Keratinocyte (primary cell): ENCODE measurements around the gene ZNF526. TPM values are rescaled to one million over a fixed set of nuclear protein-coding genes. Genes with fewer than 3 reads are reported as not detected.

Experiments used
- DNase-seq: peaks from one replicate; pipeline ENCODE4 v3.0.0-alpha.2; 2011; ENCODE audit warnings: low read depth, missing footprints, low spot score
- FAIRE-seq: peaks from 2 replicates; lab custom pipeline; 2011; peaks lifted over from hg19 to GRCh38; lab: Jason Lieb, UNC
- H2AFZ ChIP-seq: 2 replicates; pipeline ENCODE4 v1.6.0; 2012; ENCODE audit warnings: low read length, control low read depth, inconsistent platforms; ENCODE audit not compliant: control insufficient read depth
- H3K27ac ChIP-seq: 2 replicates; pipeline ENCODE4 v1.5.1; 2011; ENCODE audit warnings: low read length; ENCODE audit not compliant: control insufficient read depth, insufficient read depth
- H3K27me3 ChIP-seq: 3 replicates; pipeline ENCODE4 v1.6.0; 2011; ENCODE audit warnings: low read length; ENCODE audit not compliant: control insufficient read depth, insufficient read depth; ENCODE audit errors: extremely low read depth
- H3K36me3 ChIP-seq, 2 experiments: 2 replicates in 1 of 2; 3 replicates in 1 of 2; pipeline ENCODE4 v1.5.1; 2011; ENCODE audit warnings: low read length in 2 of 2, mild to moderate bottlenecking in 1 of 2; ENCODE audit not compliant: control insufficient read depth in 2 of 2, insufficient read depth in 2 of 2; ENCODE audit errors: extremely low read depth in 1 of 2
- H3K4me1 ChIP-seq: 3 replicates; pipeline ENCODE4 v1.5.1; 2011; ENCODE audit warnings: low read length; ENCODE audit not compliant: control insufficient read depth, insufficient read depth; ENCODE audit errors: extremely low read depth
- H3K4me2 ChIP-seq: 3 replicates; pipeline ENCODE4 v1.6.0; 2011; ENCODE audit warnings: low read depth, low read length; ENCODE audit not compliant: control insufficient read depth, insufficient read depth; ENCODE audit errors: extremely low read depth
- H3K4me3 ChIP-seq, 3 experiments: fragments of 200-600 bp in 1 of 3; sonication (generic) in 1 of 3; 2 replicates in 2 of 3; 3 replicates in 1 of 3; pipeline ENCODE4 v1.5.1; 2011 to 2016; ENCODE audit warnings: low read length in 3 of 3, mild to moderate bottlenecking in 3 of 3, control low read depth in 2 of 3, inconsistent platforms in 1 of 3, low read depth in 1 of 3, mixed read lengths in 1 of 3, mixed run types in 1 of 3, moderate library complexity in 1 of 3; ENCODE audit not compliant: control insufficient read depth in 2 of 3, insufficient read depth in 2 of 3; ENCODE audit errors: extremely low read depth in 1 of 3
- H3K79me2 ChIP-seq: 2 replicates; pipeline ENCODE4 v1.6.0; 2012; ENCODE audit warnings: low read length; ENCODE audit not compliant: control insufficient read depth, insufficient read depth
- H3K9ac ChIP-seq: 3 replicates; pipeline ENCODE4 v1.6.0; 2011; ENCODE audit warnings: low read length; ENCODE audit not compliant: control insufficient read depth, insufficient read depth; ENCODE audit errors: extremely low read depth
- H3K9me1 ChIP-seq: 3 replicates; pipeline ENCODE4 v1.6.0; 2011; ENCODE audit warnings: low read length; ENCODE audit not compliant: control insufficient read depth, insufficient read depth; ENCODE audit errors: extremely low read depth
- H3K9me3 ChIP-seq: 2 replicates; pipeline ENCODE4 v1.5.1; 2012; ENCODE audit warnings: low read depth, low read length; ENCODE audit not compliant: control insufficient read depth
- H4K20me1 ChIP-seq: 3 replicates; pipeline ENCODE4 v1.6.0; 2011; ENCODE audit warnings: low read length; ENCODE audit not compliant: control insufficient read depth, insufficient read depth; ENCODE audit errors: extremely low read depth
- EZH2 ChIP-seq: IDR thresholded peaks from one replicate; pipeline ENCODE4 v1.6.1; 2012; ENCODE audit warnings: inconsistent platforms, mild to moderate bottlenecking, low read length, moderate library complexity
- dilution Hi-C: fragments of 300-500 bp; cut with MboI; formaldehyde crosslinking; loops from one replicate; pipeline ENCODE4 v1.7.0; 2020; ENCODE audit warnings: low sequenced_read_pairs; ENCODE audit not compliant: extremely low pct_ligation_motif_present
- polyA plus RNA-seq, 5 experiments: library from polyadenylated mRNA; depleted of rRNA in 3 of 5; stranded (reverse) in 3 of 5; stranded (forward) in 1 of 5; unstranded in 1 of 5; fragments of >200 nt; gene quantifications; 1 replicate in 1 of 5; 2 replicates in 3 of 5; 3 replicates in 1 of 5; pipeline versions ENCODE4 v1.2.1 to v1.2.3, GENCODE V29; 2011 to 2012; ENCODE audit warnings: missing spikeins in 2 of 5, low read depth in 1 of 5, low replicate concordance in 1 of 5
- TF ChIP-seq, protein P1 (sequence below), 3 experiments: IDR thresholded peaks in 1 of 3; conservative IDR thresholded peaks in 1 of 3; optimal IDR thresholded peaks in 1 of 3; 2 replicates in 2 of 3; 3 replicates in 1 of 3; pipeline versions ENCODE3 to v1.5.1; 2011; ENCODE audit warnings: low read length in 3 of 3, mild to moderate bottlenecking in 3 of 3, moderate library complexity in 2 of 3, control low read depth in 1 of 3, inconsistent platforms in 1 of 3; ENCODE audit not compliant: insufficient read depth in 2 of 3; ENCODE audit errors: extremely low read depth in 1 of 3

ZNF526 gene
- polyA plus RNA-seq, 1 donor (not counting 4 experiments of a cell fraction or from before 2014, with no cell fraction given) = 5.4 TPM

DNA sequence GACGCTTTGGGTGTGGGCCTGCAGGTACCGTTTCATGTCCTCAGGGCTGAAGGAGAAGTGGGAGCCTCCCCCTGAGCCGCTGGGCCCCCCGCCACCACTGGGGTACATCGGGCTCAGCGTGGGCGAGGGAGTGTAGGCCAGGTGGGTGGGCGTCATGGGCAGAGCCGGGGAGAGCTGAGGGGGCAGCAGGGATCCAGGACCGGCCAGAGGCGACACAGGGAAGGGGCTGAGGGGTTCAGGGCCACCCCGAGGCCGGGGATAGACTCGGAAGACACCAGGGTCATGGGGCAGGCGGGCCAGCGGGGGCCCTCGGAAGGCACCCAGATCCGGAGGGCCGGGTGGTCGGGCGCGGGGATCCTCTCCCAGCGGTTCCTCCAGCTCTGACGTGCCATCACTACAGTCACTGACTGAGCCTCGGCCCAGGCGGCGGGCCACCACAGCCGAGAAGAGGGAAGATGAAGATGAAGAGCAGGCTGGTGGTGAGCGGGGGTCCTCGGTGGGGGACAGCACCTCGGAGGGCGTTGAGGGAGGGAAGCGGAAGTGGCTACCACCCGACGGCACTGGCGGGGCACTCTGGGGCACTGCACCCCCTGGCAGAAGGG lies 29.1 kb downstream of the ZNF526 start:
- FAIRE-seq (no peak), DNase-seq (no peak)
- Histone ChIP-seq H3K4me3 (no peak overlapping the region), H3K79me2 (peaks cover 50% of the 10 kb centered on the region), H3K4me1 (peaks cover 40% of the 10 kb centered on the region), H4K20me1 (peaks cover 29% of the 10 kb centered on the region), H3K4me2 (no peak overlapping the region), H3K9me3 (no peaks in the 10 kb centered on the region), H3K9ac (no peak overlapping the region), H3K36me3 (peaks cover 18 to 28% of the 10 kb centered on the region in 2 experiments), H3K27me3 (no peaks in the 10 kb centered on the region), H3K27ac (no peak overlapping the region), H2AFZ (no peak overlapping the region), H3K9me1 (no peaks in the 10 kb centered on the region)
- dilution Hi-C loops = no loop called here
- TF ChIP-seq, protein P1, sequence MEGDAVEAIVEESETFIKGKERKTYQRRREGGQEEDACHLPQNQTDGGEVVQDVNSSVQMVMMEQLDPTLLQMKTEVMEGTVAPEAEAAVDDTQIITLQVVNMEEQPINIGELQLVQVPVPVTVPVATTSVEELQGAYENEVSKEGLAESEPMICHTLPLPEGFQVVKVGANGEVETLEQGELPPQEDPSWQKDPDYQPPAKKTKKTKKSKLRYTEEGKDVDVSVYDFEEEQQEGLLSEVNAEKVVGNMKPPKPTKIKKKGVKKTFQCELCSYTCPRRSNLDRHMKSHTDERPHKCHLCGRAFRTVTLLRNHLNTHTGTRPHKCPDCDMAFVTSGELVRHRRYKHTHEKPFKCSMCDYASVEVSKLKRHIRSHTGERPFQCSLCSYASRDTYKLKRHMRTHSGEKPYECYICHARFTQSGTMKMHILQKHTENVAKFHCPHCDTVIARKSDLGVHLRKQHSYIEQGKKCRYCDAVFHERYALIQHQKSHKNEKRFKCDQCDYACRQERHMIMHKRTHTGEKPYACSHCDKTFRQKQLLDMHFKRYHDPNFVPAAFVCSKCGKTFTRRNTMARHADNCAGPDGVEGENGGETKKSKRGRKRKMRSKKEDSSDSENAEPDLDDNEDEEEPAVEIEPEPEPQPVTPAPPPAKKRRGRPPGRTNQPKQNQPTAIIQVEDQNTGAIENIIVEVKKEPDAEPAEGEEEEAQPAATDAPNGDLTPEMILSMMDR (optimal IDR thresholded peaks at IDR 0.05 in 1 of 3, IDR thresholded peaks at IDR 0.05 in 1 of 3, conservative IDR thresholded peaks at IDR 0.05 in 1 of 3; ENCODE audit: extremely low read depth in 1 of 3, insufficient read depth in 2 of 3, low read length in 3 of 3) = no peak
- no peak for TF ChIP-seq EZH2

GRCh38 chr19:42249769-42250168 lies 29.7 kb downstream of the ZNF526 start:
- TF ChIP-seq, protein P1 (optimal IDR thresholded peaks at IDR 0.05 in 1 of 3, IDR thresholded peaks at IDR 0.05 in 1 of 3, conservative IDR thresholded peaks at IDR 0.05 in 1 of 3; ENCODE audit: extremely low read depth in 1 of 3, insufficient read depth in 2 of 3, low read length in 3 of 3) = no peak
- no peak for TF ChIP-seq EZH2
- Histone ChIP-seq H3K4me1 (peaks cover 40% of the 10 kb centered on the region), H3K27ac (peak overlapping the region; percentile 71), H3K27me3 (no peaks in the 10 kb centered on the region), H4K20me1 (peaks cover 29% of the 10 kb centered on the region), H3K9me3 (no peaks in the 10 kb centered on the region), H3K4me2 (no peak overlapping the region), H3K9ac (peak overlapping the region; percentile 73), H3K4me3 (no peak overlapping the region), H3K79me2 (peaks cover 55% of the 10 kb centered on the region), H3K9me1 (no peaks in the 10 kb centered on the region), H2AFZ (no peak overlapping the region), H3K36me3 (peaks cover 18 to 28% of the 10 kb centered on the region in 2 experiments)
- FAIRE-seq = no peak
- dilution Hi-C loops = no loop called here
- no peak for DNase-seq
